AG04450 (cell line): Measurements from ENCODE around the gene CEBPB. TPM values are rescaled to one million over a fixed set of nuclear protein-coding genes. Genes with fewer than 3 reads are reported as not detected.

Experiments used
- CTCF ChIA-PET: fragments of 300-600, 350-600 bp; formaldehyde crosslinking; extraction: SDS; loops from one replicate; lab custom pipeline; 2022; ENCODE audit warnings: antibody characterized with exemption, inconsistent platforms; lab: Charles Lee
- POLR2A ChIA-PET: fragments of 350-600 bp; formaldehyde crosslinking; extraction: SDS; loops from one replicate; lab custom pipeline; 2021; ENCODE audit warnings: antibody characterized with exemption, inconsistent platforms; lab: Yijun Ruan, JAX
- DNase-seq: peaks from one replicate; pipeline ENCODE4 v3.0.0-alpha.2; 2011; ENCODE audit warnings: low read depth, low spot score
- H3K27ac ChIP-seq: one replicate; pipeline ENCODE4 v1.5.1; 2012; ENCODE audit warnings: low read depth, low read length, control low read depth
- H3K27me3 ChIP-seq: one replicate; pipeline ENCODE4 v1.6.0; 2012; ENCODE audit warnings: low read length; ENCODE audit not compliant: control insufficient read depth, insufficient read depth
- H3K4me3 ChIP-seq: 2 replicates; pipeline ENCODE4 v1.5.1; 2011; ENCODE audit warnings: mild to moderate bottlenecking, low read depth, low read length, control low read depth
- H3K9me3 ChIP-seq: 2 replicates; pipeline ENCODE4 v1.5.1; 2012; ENCODE audit warnings: low read length; ENCODE audit not compliant: control insufficient read depth, insufficient read depth
- polyA plus RNA-seq: library from polyadenylated mRNA; depleted of rRNA; stranded (reverse); fragments of >200 nt; gene quantifications from 2 replicates; pipeline ENCODE4 v1.2.3, GENCODE V29; 2011; rRNA removed
- TF ChIP-seq, protein P1 (sequence below): IDR thresholded peaks from 2 replicates; pipeline ENCODE4 v1.5.1; 2011; ENCODE audit warnings: low read depth, low read length, control low read depth, inconsistent platforms

Gene CEBPB
- polyA plus RNA-seq, 1 experiment: 19.1 TPM

- TF ChIP-seq, protein P1, sequence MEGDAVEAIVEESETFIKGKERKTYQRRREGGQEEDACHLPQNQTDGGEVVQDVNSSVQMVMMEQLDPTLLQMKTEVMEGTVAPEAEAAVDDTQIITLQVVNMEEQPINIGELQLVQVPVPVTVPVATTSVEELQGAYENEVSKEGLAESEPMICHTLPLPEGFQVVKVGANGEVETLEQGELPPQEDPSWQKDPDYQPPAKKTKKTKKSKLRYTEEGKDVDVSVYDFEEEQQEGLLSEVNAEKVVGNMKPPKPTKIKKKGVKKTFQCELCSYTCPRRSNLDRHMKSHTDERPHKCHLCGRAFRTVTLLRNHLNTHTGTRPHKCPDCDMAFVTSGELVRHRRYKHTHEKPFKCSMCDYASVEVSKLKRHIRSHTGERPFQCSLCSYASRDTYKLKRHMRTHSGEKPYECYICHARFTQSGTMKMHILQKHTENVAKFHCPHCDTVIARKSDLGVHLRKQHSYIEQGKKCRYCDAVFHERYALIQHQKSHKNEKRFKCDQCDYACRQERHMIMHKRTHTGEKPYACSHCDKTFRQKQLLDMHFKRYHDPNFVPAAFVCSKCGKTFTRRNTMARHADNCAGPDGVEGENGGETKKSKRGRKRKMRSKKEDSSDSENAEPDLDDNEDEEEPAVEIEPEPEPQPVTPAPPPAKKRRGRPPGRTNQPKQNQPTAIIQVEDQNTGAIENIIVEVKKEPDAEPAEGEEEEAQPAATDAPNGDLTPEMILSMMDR: no peak
- H3K4me3 ChIP-seq: no peak overlapping the region
- H3K27me3 ChIP-seq: no peaks in the 10 kb centered on the region
- CTCF ChIA-PET: no interaction called here
- H3K27ac ChIP-seq: no peak overlapping the region
- no peak for DNase-seq
- POLR2A ChIA-PET: no interaction called here
- peaks cover 2% of the 10 kb centered on the region; the same call in 1 of the 2 replicates for H3K9me3 ChIP-seq
These were observed 51.5 kb downstream of the CEBPB start for GRCh38 chr20:50242178-50242514.

Other genes with a start within 250 kb of the CEBPB start
- gene SNAI1, start 207.8 kb upstream of the CEBPB start, polyA plus RNA-seq: 2.3 and 3.5 TPM in 2 replicates
- 148 and 171 TPM in 2 replicates for gene UBE2V1, start 77.7 kb upstream of the CEBPB start, polyA plus RNA-seq
- gene PEDS1, start 37.1 kb upstream of the CEBPB start, polyA plus RNA-seq: 24.7 and 34.1 TPM in 2 replicates